HEK293 (cell line): Measurements from ENCODE around the gene CPD.
A peak's percentile ranks its signal among the peaks of the same experiment; 100 is the strongest.

ENCODE experiments used
- CTCF ChIA-PET: fragments of 350-600 bp; formaldehyde crosslinking; extraction: SDS; loops from one replicate; lab custom pipeline; 2021; ENCODE audit warnings: antibody characterized with exemption; lab: Yijun Ruan, JAX
- POLR2A ChIA-PET: fragments of 300-600 bp; formaldehyde crosslinking; extraction: SDS; loops from one replicate; lab custom pipeline; 2020; ENCODE audit warnings: antibody characterized with exemption, inconsistent platforms; lab: Yijun Ruan, JAX
- H3K27ac ChIP-seq: fragments of 200-500 bp; sonication (Bioruptor generic); 2 replicates; pipeline ENCODE4 v1.5.1; 2014; ENCODE audit warnings: low read depth, low read length, control low read depth, inconsistent platforms; ENCODE audit errors: extremely low read depth
- H3K36me3 ChIP-seq, 2 experiments: fragments of 200-500 bp in 1 of 2; sonication (Bioruptor generic) in 1 of 2; 1 replicate in 1 of 2; 2 replicates in 1 of 2; pipeline ENCODE4 v1.5.1; 2014 to 2017; ENCODE audit warnings: inconsistent platforms in 2 of 2, low read length in 2 of 2; ENCODE audit not compliant: control insufficient read depth in 2 of 2, insufficient read depth in 1 of 2
- H3K4me1 ChIP-seq: fragments of 200-500 bp; sonication (Bioruptor generic); 2 replicates; pipeline ENCODE4 v1.5.1; 2014; ENCODE audit warnings: mild to moderate bottlenecking, low read length, inconsistent platforms; ENCODE audit not compliant: control insufficient read depth, insufficient read depth
- H3K4me3 ChIP-seq: 2 replicates; pipeline ENCODE4 v1.5.1; 2011; ENCODE audit warnings: low read depth, mild to moderate bottlenecking, control low read depth, low read length, moderate library complexity
- H3K9me3 ChIP-seq: fragments of 200-500 bp; sonication (Bioruptor generic); 2 replicates; pipeline ENCODE4 v1.5.1; 2014; ENCODE audit warnings: low read depth, low read length, inconsistent platforms; ENCODE audit not compliant: control insufficient read depth, insufficient read depth
- ELK4 ChIP-seq: IDR thresholded peaks from 2 replicates; pipeline ENCODE4 v1.6.1; 2011; ENCODE audit warnings: mild to moderate bottlenecking, low read depth, low read length, borderline replicate concordance
- KLF16 ChIP-seq: fragments of 450-650 bp; formaldehyde crosslinking; IDR thresholded peaks from 2 replicates; pipeline ENCODE4 v1.5.1; 2017; ENCODE audit warnings: missing biosample characterization, missing genetic modification characterization
- MEIS1 ChIP-seq: sonication (generic); formaldehyde crosslinking; IDR thresholded peaks from 2 replicates; pipeline ENCODE4 v1.8.1; 2022; ENCODE audit warnings: missing genetic modification reagents, mild to moderate bottlenecking, borderline replicate concordance
- PRDM6 ChIP-seq: fragments of 450-650 bp; formaldehyde crosslinking; IDR thresholded peaks from 2 replicates; pipeline ENCODE4 v1.5.1; 2017; ENCODE audit warnings: missing biosample characterization, missing genetic modification characterization
- RBAK ChIP-seq: fragments of 450-650 bp; formaldehyde crosslinking; IDR thresholded peaks from 2 replicates; pipeline ENCODE4 v1.5.1; 2016; ENCODE audit warnings: missing biosample characterization, missing genetic modification characterization
- TCF7L2 ChIP-seq: IDR thresholded peaks from 2 replicates; pipeline ENCODE4 v1.6.1; 2011; ENCODE audit warnings: low read depth, mild to moderate bottlenecking, inconsistent platforms, low read length, moderate library complexity, borderline replicate concordance
- WT1 ChIP-seq: fragments of 450-650 bp; formaldehyde crosslinking; IDR thresholded peaks from 2 replicates; pipeline ENCODE4 v1.5.1; 2016; ENCODE audit warnings: missing biosample characterization, missing genetic modification characterization
- ZBTB8A ChIP-seq: fragments of 450-650 bp; formaldehyde crosslinking; IDR thresholded peaks from 2 replicates; pipeline ENCODE4 v1.5.1; 2016; ENCODE audit warnings: missing biosample characterization, missing genetic modification characterization
- ZFP41 ChIP-seq: fragments of 450-650 bp; formaldehyde crosslinking; IDR thresholded peaks from 2 replicates; pipeline ENCODE4 v1.5.1; 2016; ENCODE audit warnings: missing biosample characterization, missing genetic modification characterization, borderline replicate concordance
- ZNF274 ChIP-seq, 2 experiments: fragments of 200-500 bp in 1 of 2; fragments of 450-650 bp in 1 of 2; sonication (Bioruptor generic) in 1 of 2; formaldehyde crosslinking in 1 of 2; IDR thresholded peaks; 2 replicates each; pipeline versions ENCODE4 v1.5.1 to v1.6.1; 2014 to 2016; ENCODE audit warnings: borderline replicate concordance in 1 of 2, inconsistent platforms in 1 of 2, low read length in 1 of 2, missing biosample characterization in 1 of 2, missing genetic modification characterization in 1 of 2
- ZNF366 ChIP-seq: fragments of 450-650 bp; formaldehyde crosslinking; conservative IDR thresholded peaks from 2 replicates; pipeline ENCODE4 v1.5.1; 2016; ENCODE audit warnings: missing biosample characterization, missing genetic modification characterization
- ZNF518A ChIP-seq: fragments of 450-650 bp; formaldehyde crosslinking; conservative IDR thresholded peaks from 2 replicates; pipeline ENCODE4 v1.5.1; 2016; ENCODE audit warnings: low read depth, missing biosample characterization, missing genetic modification characterization
- ZNF555 ChIP-seq: fragments of 450-650 bp; formaldehyde crosslinking; conservative IDR thresholded peaks from 2 replicates; pipeline ENCODE4 v1.5.1; 2017; ENCODE audit warnings: missing biosample characterization, mild to moderate bottlenecking, missing genetic modification characterization, inconsistent platforms
- ZNF747 ChIP-seq: fragments of 450-650 bp; formaldehyde crosslinking; IDR thresholded peaks from 2 replicates; pipeline ENCODE4 v1.5.1; 2016; ENCODE audit warnings: missing biosample characterization, missing genetic modification characterization
- ZSCAN23 ChIP-seq: fragments of 450-650 bp; formaldehyde crosslinking; IDR thresholded peaks from 2 replicates; pipeline ENCODE4 v1.5.1; 2016; ENCODE audit warnings: missing biosample characterization, missing genetic modification characterization
- ZSCAN30 ChIP-seq: fragments of 450-650 bp; IDR thresholded peaks from 2 replicates; pipeline ENCODE4 v1.5.1; 2018; ENCODE audit warnings: missing biosample characterization, mild to moderate bottlenecking, missing genetic modification characterization, moderate library complexity
- TF ChIP-seq, protein P1 (sequence below): fragments of 450-650 bp; formaldehyde crosslinking; IDR thresholded peaks from 2 replicates; pipeline ENCODE4 v1.5.1; 2016; ENCODE audit warnings: missing biosample characterization, missing genetic modification characterization

Gene CPD

DNA sequence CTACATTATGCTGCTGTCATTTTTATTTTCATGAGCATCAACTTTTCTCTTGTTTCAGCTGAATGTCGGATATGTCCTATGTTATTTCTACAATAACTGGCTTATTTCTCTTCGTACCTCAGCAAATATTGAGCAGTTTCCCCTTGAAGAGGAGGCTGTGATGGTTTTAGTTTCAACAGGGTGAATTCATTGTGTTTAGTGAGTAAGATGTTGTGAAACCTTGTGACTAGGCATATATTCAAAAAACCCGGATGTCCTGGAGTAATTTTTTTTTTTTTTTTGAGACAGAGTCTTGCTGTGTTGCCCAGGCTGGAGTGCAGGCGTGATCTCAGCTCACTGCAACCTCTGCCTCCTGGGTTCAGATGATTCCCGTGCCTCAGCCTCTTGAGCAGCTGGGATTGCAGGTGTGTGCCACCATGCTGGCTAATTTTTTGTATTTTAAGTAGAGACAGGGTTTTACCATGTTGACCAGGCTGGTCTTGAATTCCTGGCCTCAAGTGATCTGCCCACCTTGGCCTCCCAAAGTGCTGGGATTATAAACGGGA lies 11.1 kb downstream of the CPD start (continued):
- no peak for TF ChIP-seq ZFP41 (tag by site-specific recombination)
- no peak for TF ChIP-seq TCF7L2
- TF ChIP-seq ZNF747 (tag by site-specific recombination) = no peak
- TF ChIP-seq ZNF555 (tag by site-specific recombination) = no peak

DNA sequence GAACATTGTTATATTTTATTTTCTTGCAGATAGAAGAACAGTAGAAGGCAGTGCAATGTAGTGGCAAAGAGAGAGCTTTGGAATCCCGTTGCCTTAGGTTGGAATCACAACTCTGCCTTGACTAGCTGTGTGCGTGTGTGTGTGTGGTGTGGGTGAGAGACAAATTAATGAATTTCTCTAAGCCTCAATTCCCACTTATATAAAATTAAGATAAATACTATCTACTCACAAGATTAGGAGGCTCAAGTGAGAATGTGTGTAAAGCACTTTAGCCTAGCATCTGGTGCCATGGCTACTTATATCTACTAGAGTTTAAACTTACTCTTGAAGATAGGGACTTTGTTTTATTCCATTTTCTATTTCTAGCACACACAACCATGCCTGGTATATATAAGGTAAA lies 12.8 kb downstream of the CPD start:
- H3K27ac ChIP-seq = no peak overlapping the region
- H3K4me3 ChIP-seq = no peak overlapping the region
- H3K4me1 ChIP-seq = peaks cover 24% of the 10 kb centered on the region
- no peaks in the 10 kb centered on the region for H3K9me3 ChIP-seq
- TF ChIP-seq KLF16 = no peak
- ChIA-PET POLR2A (no interaction called here), CTCF (interaction anchor here (0.5 kb wide), 1 partner anchor 81 kb away, joined by 3 read pairs; no protein-coding TSS in a partner anchor)
- peaks cover 40 to 46% of the 10 kb centered on the region in 2 experiments for H3K36me3 ChIP-seq

DNA sequence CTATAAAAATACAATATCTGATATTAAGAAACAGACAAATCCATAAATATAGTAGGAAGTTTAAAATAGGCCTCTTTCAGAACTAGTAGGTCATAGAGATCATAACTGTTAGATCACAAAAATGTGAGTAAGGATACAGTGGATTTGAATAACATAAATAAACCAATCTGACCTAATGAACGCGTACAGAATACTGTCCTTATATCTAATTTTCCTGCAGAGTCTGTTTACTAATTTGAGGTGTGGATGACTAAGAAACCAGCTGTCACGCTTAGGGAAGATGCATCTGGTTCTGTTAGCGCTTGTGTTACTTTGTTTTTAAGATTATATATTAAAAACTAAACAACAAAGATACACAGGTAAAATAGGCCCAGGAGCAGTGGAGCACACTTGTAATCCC lies 14.8 kb downstream of the CPD start:
- peaks cover 27% of the 10 kb centered on the region for H3K4me1 ChIP-seq
- TF ChIP-seq ELK4 (no peak), ZSCAN23 (no peak), ZBTB8A (tag by site-specific recombination) (no peak)
- TF ChIP-seq, all 188 proteins: peak for 0
- ChIA-PET POLR2A (interaction anchor here (0.9 kb wide), 1 partner anchor 84 kb away, joined by 3 read pairs; the partner anchor contains the start of gene GOSR1), CTCF (interaction anchor here (1.1 to 3.3 kb wide), 3 partner anchors 13 to 84 kb away, joined by 3 to 17 read pairs (median 3); partner anchors contain the start of gene GOSR1)
- Histone ChIP-seq H3K36me3 (peaks cover 27 to 32% of the 10 kb centered on the region in 2 experiments), H3K9me3 (no peaks in the 10 kb centered on the region), H3K4me3 (no peak overlapping the region), H3K27ac (no peak overlapping the region)

DNA sequence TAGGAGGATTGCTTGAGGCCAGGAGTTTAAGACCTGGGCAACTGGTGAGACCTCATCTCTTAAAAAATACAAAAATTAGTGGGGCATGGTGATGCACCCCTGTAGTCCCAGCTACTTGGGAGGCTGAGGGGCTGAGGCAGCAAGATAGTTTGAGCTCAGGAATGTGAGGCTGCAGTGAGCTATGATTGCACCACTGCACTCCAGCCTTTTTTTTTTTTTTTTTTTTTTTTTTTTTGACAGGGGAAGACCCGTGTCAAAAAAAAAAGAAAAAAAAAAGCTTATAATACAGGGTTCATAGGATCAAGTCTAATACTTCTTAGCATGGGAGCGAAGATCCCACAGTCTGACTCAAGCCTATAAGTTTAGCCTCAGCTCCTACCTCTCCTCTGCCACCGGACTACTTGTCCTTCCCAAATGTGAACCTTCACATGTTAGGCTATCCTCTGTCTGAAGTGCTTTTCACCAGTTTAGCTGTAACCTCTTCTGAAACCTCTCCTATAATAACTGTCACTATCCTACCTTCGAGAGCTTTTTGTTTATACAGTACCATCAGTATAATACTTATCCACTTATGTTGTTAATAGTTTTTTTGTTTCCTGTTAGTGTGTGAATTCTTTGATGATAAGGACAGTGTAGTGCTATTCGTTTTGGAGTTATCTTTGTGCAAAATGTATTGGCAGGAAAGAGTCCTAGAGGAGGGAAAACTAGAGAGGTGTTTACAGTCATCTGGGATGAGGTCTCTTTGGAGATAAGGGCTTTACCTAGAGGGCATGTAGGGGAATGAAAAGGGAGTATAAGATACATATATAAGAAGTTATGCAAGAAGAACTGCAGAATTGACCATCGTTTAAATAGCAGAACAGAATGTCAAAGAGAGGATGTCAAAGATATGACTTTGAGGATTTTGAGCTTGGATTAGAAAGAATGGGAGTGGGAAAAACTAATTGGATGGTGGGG lies 15.5 kb downstream of the CPD start:
- ChIA-PET CTCF (interaction anchor here (0.6 to 3.3 kb wide), 7 partner anchors 10 to 431 kb away, joined by 3 to 17 read pairs (median 3); partner anchors contain the start of gene GOSR1), POLR2A (interaction anchor here (0.9 kb wide), 1 partner anchor 83 kb away, joined by 3 read pairs; the partner anchor contains the start of gene GOSR1)
- TF ChIP-seq, protein P1, sequence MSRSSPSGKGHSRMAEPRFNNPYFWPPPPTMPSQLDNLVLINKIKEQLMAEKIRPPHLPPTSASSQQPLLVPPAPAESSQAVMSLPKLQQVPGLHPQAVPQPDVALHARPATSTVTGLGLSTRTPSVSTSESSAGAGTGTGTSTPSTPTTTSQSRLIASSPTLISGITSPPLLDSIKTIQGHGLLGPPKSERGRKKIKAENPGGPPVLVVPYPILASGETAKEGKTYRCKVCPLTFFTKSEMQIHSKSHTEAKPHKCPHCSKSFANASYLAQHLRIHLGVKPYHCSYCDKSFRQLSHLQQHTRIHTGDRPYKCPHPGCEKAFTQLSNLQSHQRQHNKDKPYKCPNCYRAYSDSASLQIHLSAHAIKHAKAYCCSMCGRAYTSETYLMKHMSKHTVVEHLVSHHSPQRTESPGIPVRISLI (tag by site-specific recombination) = peak; percentile 57; the same call in 1 of the 2 replicates
- TF ChIP-seq PRDM6 (tag by site-specific recombination) (peak; percentile 58), ZNF518A (tag by site-specific recombination) (no peak), WT1 (peak; percentile 63), ZNF366 (peak; percentile 66), ZNF274 (IDR thresholded peaks at IDR 0.05; ENCODE audit: low read length) (no peak), ZNF274 (tag by site-specific recombination; IDR thresholded peaks at IDR 0.05; ENCODE audit: borderline replicate concordance) (no peak), ZSCAN30 (tag by site-specific recombination) (no peak), MEIS1 (CRISPR knock-in tag) (no peak), RBAK (tag by site-specific recombination) (0 out of 2 replicates have a peak, but pooled peaks have one; percentile 18)

More for the DNA sequence above, 15.5 kb downstream of the CPD start:
- H3K36me3 ChIP-seq = peaks cover 21 to 32% of the 10 kb centered on the region in 2 experiments
- H3K9me3 ChIP-seq = no peaks in the 10 kb centered on the region
- peaks cover 27% of the 10 kb centered on the region for H3K4me1 ChIP-seq
- no peak overlapping the region for H3K27ac ChIP-seq
- H3K4me3 ChIP-seq = no peak overlapping the region
